ENCODE results near the gene WNT2. TPM values are rescaled to one million over a fixed set of nuclear protein-coding genes. Genes with fewer than 3 reads are reported as not detected.

The WNT2 gene
- polyA plus RNA-seq, 1 donor from 2014 or later = not detected

- Histone ChIP-seq H3K27ac (ENCODE audit: low read length) (no peak overlapping the region), H2AFZ (ENCODE audit: low read depth, low read length) (no peak overlapping the region), H3K4me3 (ENCODE audit: low read length) (no peak overlapping the region), H3K36me3 (ENCODE audit: insufficient read depth, low read length) (no peaks in the 10 kb centered on the region), H3F3A (ENCODE audit: insufficient read depth, low read length, poor library complexity, severe bottlenecking) (no peaks in the 10 kb centered on the region), H3K9me2 (ENCODE audit: insufficient read depth, low read length) (no peaks in the 10 kb centered on the region), H3K9me3 (ENCODE audit: low read length) (no peaks in the 10 kb centered on the region), H3K27me3 (ENCODE audit: insufficient read depth, low read depth, low read length) (no peaks in the 10 kb centered on the region), H4K20me1 (ENCODE audit: insufficient read depth) (no peaks in the 10 kb centered on the region), H3K9ac (ENCODE audit: low read length) (no peak overlapping the region), H3K4me2 (ENCODE audit: low read length) (no peak overlapping the region), H3K79me2 (replicated peaks; ENCODE audit: insufficient read depth, low read length) (no peaks in the 10 kb centered on the region)
- TF ChIP-seq CTCF (IDR thresholded peaks at IDR 0.05; ENCODE audit: poor library complexity, severe bottlenecking) (no peak), SMC3 (conservative IDR thresholded peaks at IDR 0.05; ENCODE audit: poor library complexity) (no peak), TAF1 (IDR thresholded peaks at IDR 0.05; ENCODE audit: low read depth) (no peak), EZH2 (IDR thresholded peaks at IDR 0.05; ENCODE audit: borderline replicate concordance, insufficient read depth, low read length, poor library complexity, severe bottlenecking) (no peak), RAD21 (conservative IDR thresholded peaks at IDR 0.05) (no peak), MXI1 (conservative IDR thresholded peaks at IDR 0.05; ENCODE audit: poor library complexity, severe bottlenecking) (no peak), EP300 (conservative IDR thresholded peaks at IDR 0.05; ENCODE audit: poor library complexity, severe bottlenecking) (no peak), POLR2AphosphoS5 (IDR thresholded peaks at IDR 0.05) (no peak)
- TF ChIP-seq, protein P1, sequence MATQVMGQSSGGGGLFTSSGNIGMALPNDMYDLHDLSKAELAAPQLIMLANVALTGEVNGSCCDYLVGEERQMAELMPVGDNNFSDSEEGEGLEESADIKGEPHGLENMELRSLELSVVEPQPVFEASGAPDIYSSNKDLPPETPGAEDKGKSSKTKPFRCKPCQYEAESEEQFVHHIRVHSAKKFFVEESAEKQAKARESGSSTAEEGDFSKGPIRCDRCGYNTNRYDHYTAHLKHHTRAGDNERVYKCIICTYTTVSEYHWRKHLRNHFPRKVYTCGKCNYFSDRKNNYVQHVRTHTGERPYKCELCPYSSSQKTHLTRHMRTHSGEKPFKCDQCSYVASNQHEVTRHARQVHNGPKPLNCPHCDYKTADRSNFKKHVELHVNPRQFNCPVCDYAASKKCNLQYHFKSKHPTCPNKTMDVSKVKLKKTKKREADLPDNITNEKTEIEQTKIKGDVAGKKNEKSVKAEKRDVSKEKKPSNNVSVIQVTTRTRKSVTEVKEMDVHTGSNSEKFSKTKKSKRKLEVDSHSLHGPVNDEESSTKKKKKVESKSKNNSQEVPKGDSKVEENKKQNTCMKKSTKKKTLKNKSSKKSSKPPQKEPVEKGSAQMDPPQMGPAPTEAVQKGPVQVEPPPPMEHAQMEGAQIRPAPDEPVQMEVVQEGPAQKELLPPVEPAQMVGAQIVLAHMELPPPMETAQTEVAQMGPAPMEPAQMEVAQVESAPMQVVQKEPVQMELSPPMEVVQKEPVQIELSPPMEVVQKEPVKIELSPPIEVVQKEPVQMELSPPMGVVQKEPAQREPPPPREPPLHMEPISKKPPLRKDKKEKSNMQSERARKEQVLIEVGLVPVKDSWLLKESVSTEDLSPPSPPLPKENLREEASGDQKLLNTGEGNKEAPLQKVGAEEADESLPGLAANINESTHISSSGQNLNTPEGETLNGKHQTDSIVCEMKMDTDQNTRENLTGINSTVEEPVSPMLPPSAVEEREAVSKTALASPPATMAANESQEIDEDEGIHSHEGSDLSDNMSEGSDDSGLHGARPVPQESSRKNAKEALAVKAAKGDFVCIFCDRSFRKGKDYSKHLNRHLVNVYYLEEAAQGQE (IDR thresholded peaks at IDR 0.05; ENCODE audit: borderline replicate concordance) = no peak
Observed at GRCh38 chr7:117270371-117270770, 52.5 kb downstream of the WNT2 start.

- Histone ChIP-seq H3K9me3 (ENCODE audit: low read length) (no peaks in the 10 kb centered on the region), H3K27ac (ENCODE audit: low read length) (no peak overlapping the region), H4K20me1 (ENCODE audit: insufficient read depth) (no peaks in the 10 kb centered on the region), H3K4me3 (ENCODE audit: low read length) (no peak overlapping the region), H3K9ac (ENCODE audit: low read length) (no peak overlapping the region), H3K27me3 (ENCODE audit: insufficient read depth, low read depth, low read length) (no peaks in the 10 kb centered on the region), H3F3A (ENCODE audit: insufficient read depth, low read length, poor library complexity, severe bottlenecking) (no peaks in the 10 kb centered on the region), H2AFZ (ENCODE audit: low read depth, low read length) (no peak overlapping the region), H3K79me2 (replicated peaks; ENCODE audit: insufficient read depth, low read length) (no peaks in the 10 kb centered on the region), H3K9me2 (ENCODE audit: insufficient read depth, low read length) (no peaks in the 10 kb centered on the region), H3K4me2 (ENCODE audit: low read length) (no peak overlapping the region), H3K36me3 (ENCODE audit: insufficient read depth, low read length) (no peaks in the 10 kb centered on the region)
- TF ChIP-seq MXI1 (conservative IDR thresholded peaks at IDR 0.05; ENCODE audit: poor library complexity, severe bottlenecking) (no peak), SMC3 (conservative IDR thresholded peaks at IDR 0.05; ENCODE audit: poor library complexity) (no peak), EP300 (conservative IDR thresholded peaks at IDR 0.05; ENCODE audit: poor library complexity, severe bottlenecking) (no peak), TAF1 (IDR thresholded peaks at IDR 0.05; ENCODE audit: low read depth) (no peak), RAD21 (conservative IDR thresholded peaks at IDR 0.05) (no peak), CTCF (IDR thresholded peaks at IDR 0.05; ENCODE audit: poor library complexity, severe bottlenecking) (no peak), EZH2 (IDR thresholded peaks at IDR 0.05; ENCODE audit: borderline replicate concordance, insufficient read depth, low read length, poor library complexity, severe bottlenecking) (no peak), POLR2AphosphoS5 (IDR thresholded peaks at IDR 0.05) (no peak)
- TF ChIP-seq, protein P1 (IDR thresholded peaks at IDR 0.05; ENCODE audit: borderline replicate concordance) = no peak
Observed at GRCh38 chr7:117269886-117270285, 53.0 kb downstream of the WNT2 start.
